Neural cell (in vitro differentiated cells): Measurements from ENCODE around the gene FBN1. TPM values are rescaled to one million over a fixed set of nuclear protein-coding genes. Genes with fewer than 3 reads are reported as not detected.

Experiments used
- H2AFZ ChIP-seq: fragments of 200-600, 300-800 bp; sonication (generic), shearing (Covaris generic); 2 replicates; pipeline ENCODE4 v1.6.0; 2014; ENCODE audit warnings: low read depth, mild to moderate bottlenecking, antibody characterized with exemption, low read length, moderate library complexity
- H3F3A ChIP-seq: fragments of 200-600 bp; shearing (Covaris generic); 2 replicates; pipeline ENCODE4 v1.6.1; 2016; ENCODE audit warnings: mild to moderate bottlenecking, moderate library complexity, mixed read lengths, antibody characterized with exemption, low read length; ENCODE audit not compliant: insufficient read depth, poor library complexity, severe bottlenecking
- H3K27ac ChIP-seq: fragments of 200-600, 300-800 bp; sonication (generic), shearing (Covaris generic); 2 replicates; pipeline ENCODE4 v1.5.1; 2014; ENCODE audit warnings: mild to moderate bottlenecking, low read length, moderate library complexity
- H3K27me3 ChIP-seq: fragments of 300-800, 200-600 bp; sonication (generic), shearing (Covaris generic); 2 replicates; pipeline ENCODE4 v1.6.0; 2014; ENCODE audit warnings: mild to moderate bottlenecking, low read depth, low read length, moderate library complexity; ENCODE audit not compliant: insufficient read depth
- H3K36me3 ChIP-seq: fragments of 300-800, 200-600 bp; sonication (generic), shearing (Covaris generic); 2 replicates; pipeline ENCODE4 v1.5.1; 2014; ENCODE audit warnings: mild to moderate bottlenecking, antibody characterized with exemption, low read length, moderate library complexity; ENCODE audit not compliant: insufficient read depth
- H3K4me2 ChIP-seq: fragments of 300-800, 200-600 bp; sonication (generic), shearing (Covaris generic); 2 replicates; pipeline ENCODE4 v1.6.0; 2014; ENCODE audit warnings: mild to moderate bottlenecking, low read length
- H3K4me3 ChIP-seq: fragments of 300-800, 200-600 bp; sonication (generic), shearing (Covaris generic); 2 replicates; pipeline ENCODE4 v1.5.1; 2014; ENCODE audit warnings: mild to moderate bottlenecking, low read length, moderate library complexity
- H3K79me2 ChIP-seq: fragments of 200-600 bp; shearing (Covaris generic); replicated peaks from 2 replicates; pipeline ENCODE4 v1.6.0; 2014; ENCODE audit warnings: mild to moderate bottlenecking, low read length, moderate library complexity; ENCODE audit not compliant: insufficient read depth
- H3K9ac ChIP-seq: fragments of 300-800, 200-600 bp; sonication (generic), shearing (Covaris generic); 2 replicates; pipeline ENCODE4 v1.6.1; 2016; ENCODE audit warnings: mild to moderate bottlenecking, low read length, mixed read lengths
- H3K9me2 ChIP-seq: fragments of 200-600 bp; shearing (Covaris generic); 2 replicates; pipeline ENCODE4 v1.6.1; 2016; ENCODE audit warnings: mild to moderate bottlenecking, low read length, mixed read lengths; ENCODE audit not compliant: insufficient read depth
- H3K9me3 ChIP-seq: fragments of 200-600, 300-800 bp; sonication (generic), shearing (Covaris generic); 2 replicates; pipeline ENCODE4 v1.6.1; 2016; ENCODE audit warnings: mild to moderate bottlenecking, mixed run types, low read length, moderate library complexity, mixed read lengths
- H4K20me1 ChIP-seq: fragments of 200-600 bp; shearing (Covaris generic); 2 replicates; pipeline ENCODE4 v1.6.1; 2016; ENCODE audit warnings: mild to moderate bottlenecking, mixed run types; ENCODE audit not compliant: insufficient read depth
- CTCF ChIP-seq: fragments of 450-650 bp; IDR thresholded peaks from 2 replicates; pipeline ENCODE4 v1.5.1; 2014; ENCODE audit warnings: antibody characterized with exemption, mild to moderate bottlenecking, moderate library complexity; ENCODE audit not compliant: poor library complexity, severe bottlenecking
- EP300 ChIP-seq: fragments of 450-650 bp; conservative IDR thresholded peaks from 2 replicates; pipeline ENCODE4 v1.6.1; 2014; ENCODE audit warnings: antibody characterized with exemption, mild to moderate bottlenecking, moderate library complexity; ENCODE audit not compliant: poor library complexity, severe bottlenecking
- EZH2 ChIP-seq: fragments of 200-600, 300-800 bp; shearing (Covaris generic), sonication (generic); IDR thresholded peaks from 2 replicates; pipeline ENCODE4 v1.6.1; 2014; ENCODE audit warnings: antibody characterized with exemption, low read length, borderline replicate concordance, mild to moderate bottlenecking; ENCODE audit not compliant: insufficient read depth, poor library complexity, severe bottlenecking
- MXI1 ChIP-seq: fragments of 450-650 bp; conservative IDR thresholded peaks from 2 replicates; pipeline ENCODE4 v1.6.1; 2014; ENCODE audit warnings: antibody characterized with exemption, mild to moderate bottlenecking; ENCODE audit not compliant: poor library complexity, severe bottlenecking
- POLR2AphosphoS5 ChIP-seq: IDR thresholded peaks from 2 replicates; pipeline ENCODE4 v1.6.1; 2012
- RAD21 ChIP-seq: fragments of 450-650 bp; conservative IDR thresholded peaks from 2 replicates; pipeline ENCODE4 v1.6.1; 2014; ENCODE audit warnings: antibody characterized with exemption, mild to moderate bottlenecking, moderate library complexity
- REST ChIP-seq: IDR thresholded peaks from 2 replicates; pipeline ENCODE4 v1.6.1; 2012; ENCODE audit warnings: borderline replicate concordance
- SMC3 ChIP-seq: fragments of 450-650 bp; conservative IDR thresholded peaks from 2 replicates; pipeline ENCODE4 v1.6.1; 2014; ENCODE audit warnings: antibody characterized with exemption, mild to moderate bottlenecking, moderate library complexity; ENCODE audit not compliant: poor library complexity
- TAF1 ChIP-seq: IDR thresholded peaks from 2 replicates; pipeline ENCODE4 v1.6.1; 2012; ENCODE audit warnings: low read depth
- polyA plus RNA-seq: library from polyadenylated mRNA; depleted of rRNA; stranded (reverse); fragments of >200 nt; gene quantifications from 2 replicates; pipeline ENCODE4 v1.2.3, GENCODE V29; 2014

The FBN1 gene
- polyA plus RNA-seq, 1 donor from 2014 or later, result 22.0 TPM

GRCh38 chr15:48557335-48557734 lies 88.2 kb downstream of the FBN1 start:
- no peaks in the 10 kb centered on the region for H3F3A ChIP-seq
- no peaks in the 10 kb centered on the region for H3K9me2 ChIP-seq

GRCh38 chr15:48556159-48556897 lies 89.2 kb downstream of the FBN1 start:
- H3K36me3 ChIP-seq, result no peaks in the 10 kb centered on the region
- no peak overlapping the region for H3K4me3 ChIP-seq
- H4K20me1 ChIP-seq, result no peaks in the 10 kb centered on the region
- H3F3A ChIP-seq, result no peaks in the 10 kb centered on the region
- no peaks in the 10 kb centered on the region for H3K27me3 ChIP-seq
- TF ChIP-seq CTCF (no peak), MXI1 (no peak)
- no peaks in the 10 kb centered on the region for H3K9me3 ChIP-seq
- no peaks in the 10 kb centered on the region for H3K9me2 ChIP-seq
- H3K27ac ChIP-seq, result no peak overlapping the region
- H3K4me2 ChIP-seq, result no peak overlapping the region
- no peak overlapping the region for H2AFZ ChIP-seq
- H3K9ac ChIP-seq, result no peak overlapping the region
- no peaks in the 10 kb centered on the region for H3K79me2 ChIP-seq

More at GRCh38 chr15:48557335-48557734, 88.2 kb downstream of the FBN1 start:
- Histone ChIP-seq H4K20me1 (no peaks in the 10 kb centered on the region), H3K27me3 (no peaks in the 10 kb centered on the region), H3K79me2 (no peaks in the 10 kb centered on the region), H3K27ac (no peak overlapping the region), H2AFZ (no peak overlapping the region), H3K9ac (no peak overlapping the region), H3K4me3 (no peak overlapping the region), H3K36me3 (no peaks in the 10 kb centered on the region), H3K4me2 (no peak overlapping the region), H3K9me3 (no peaks in the 10 kb centered on the region)
- TF ChIP-seq CTCF (no peak), EP300 (no peak), MXI1 (no peak), SMC3 (no peak), RAD21 (no peak), POLR2AphosphoS5 (no peak), REST (no peak), EZH2 (no peak), TAF1 (no peak)
